Measurements from ENCODE around the gene LYSMD2.

DNA sequence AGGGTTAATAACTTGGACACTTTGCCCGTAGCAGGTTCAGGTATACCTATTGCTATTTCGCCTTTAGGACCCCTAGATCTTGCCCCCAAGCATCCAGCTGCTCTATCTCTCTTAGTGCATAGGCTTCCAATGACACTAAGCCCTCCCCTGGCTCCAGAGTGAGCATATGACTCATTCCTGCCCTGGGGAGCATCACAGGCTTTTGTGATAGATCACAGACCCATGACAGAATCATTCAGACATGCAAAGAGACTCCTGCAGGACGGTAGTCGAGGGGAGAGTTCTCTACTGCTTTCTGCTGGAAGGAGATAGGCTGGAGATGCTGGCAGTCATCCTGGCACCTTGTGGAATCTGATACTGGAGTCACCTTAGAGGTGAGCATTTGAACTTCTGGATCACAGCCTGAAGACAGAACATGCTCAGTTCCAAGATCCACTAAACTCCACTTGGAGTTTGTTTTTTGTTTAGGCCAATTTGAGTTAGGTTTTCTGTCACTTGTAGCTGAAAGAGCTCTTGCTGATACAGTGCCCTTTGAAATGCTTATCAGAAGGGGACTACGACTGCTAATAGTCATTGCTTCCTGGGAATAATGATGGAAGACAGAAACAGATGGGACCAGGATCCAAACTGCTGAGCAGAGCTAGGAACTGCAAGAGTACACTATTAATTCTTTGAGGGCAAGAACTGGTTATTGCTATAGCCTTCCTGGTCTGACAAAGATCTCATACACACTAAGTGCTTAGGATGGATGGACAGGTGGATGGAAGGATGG is 11.0 kb downstream of the LYSMD2 start:
- no peak for TF ChIP-seq EZH2 (IDR thresholded peaks at IDR 0.05; ENCODE audit: borderline replicate concordance, low read depth, low read length, poor library complexity, severe bottlenecking)
- TF ChIP-seq, protein P1, sequence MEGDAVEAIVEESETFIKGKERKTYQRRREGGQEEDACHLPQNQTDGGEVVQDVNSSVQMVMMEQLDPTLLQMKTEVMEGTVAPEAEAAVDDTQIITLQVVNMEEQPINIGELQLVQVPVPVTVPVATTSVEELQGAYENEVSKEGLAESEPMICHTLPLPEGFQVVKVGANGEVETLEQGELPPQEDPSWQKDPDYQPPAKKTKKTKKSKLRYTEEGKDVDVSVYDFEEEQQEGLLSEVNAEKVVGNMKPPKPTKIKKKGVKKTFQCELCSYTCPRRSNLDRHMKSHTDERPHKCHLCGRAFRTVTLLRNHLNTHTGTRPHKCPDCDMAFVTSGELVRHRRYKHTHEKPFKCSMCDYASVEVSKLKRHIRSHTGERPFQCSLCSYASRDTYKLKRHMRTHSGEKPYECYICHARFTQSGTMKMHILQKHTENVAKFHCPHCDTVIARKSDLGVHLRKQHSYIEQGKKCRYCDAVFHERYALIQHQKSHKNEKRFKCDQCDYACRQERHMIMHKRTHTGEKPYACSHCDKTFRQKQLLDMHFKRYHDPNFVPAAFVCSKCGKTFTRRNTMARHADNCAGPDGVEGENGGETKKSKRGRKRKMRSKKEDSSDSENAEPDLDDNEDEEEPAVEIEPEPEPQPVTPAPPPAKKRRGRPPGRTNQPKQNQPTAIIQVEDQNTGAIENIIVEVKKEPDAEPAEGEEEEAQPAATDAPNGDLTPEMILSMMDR (conservative IDR thresholded peaks at IDR 0.05; ENCODE audit: low read depth, low read length) = no peak
